ENCODE data around the gene RALGAPA1.

- TF ChIP-seq POLR2AphosphoS5 (IDR thresholded peaks at IDR 0.05; ENCODE audit: low read depth, low read length) (no peak), SIN3A (IDR thresholded peaks at IDR 0.05; ENCODE audit: borderline replicate concordance, insufficient read depth, low read length) (no peak)
- TF ChIP-seq, protein P1, sequence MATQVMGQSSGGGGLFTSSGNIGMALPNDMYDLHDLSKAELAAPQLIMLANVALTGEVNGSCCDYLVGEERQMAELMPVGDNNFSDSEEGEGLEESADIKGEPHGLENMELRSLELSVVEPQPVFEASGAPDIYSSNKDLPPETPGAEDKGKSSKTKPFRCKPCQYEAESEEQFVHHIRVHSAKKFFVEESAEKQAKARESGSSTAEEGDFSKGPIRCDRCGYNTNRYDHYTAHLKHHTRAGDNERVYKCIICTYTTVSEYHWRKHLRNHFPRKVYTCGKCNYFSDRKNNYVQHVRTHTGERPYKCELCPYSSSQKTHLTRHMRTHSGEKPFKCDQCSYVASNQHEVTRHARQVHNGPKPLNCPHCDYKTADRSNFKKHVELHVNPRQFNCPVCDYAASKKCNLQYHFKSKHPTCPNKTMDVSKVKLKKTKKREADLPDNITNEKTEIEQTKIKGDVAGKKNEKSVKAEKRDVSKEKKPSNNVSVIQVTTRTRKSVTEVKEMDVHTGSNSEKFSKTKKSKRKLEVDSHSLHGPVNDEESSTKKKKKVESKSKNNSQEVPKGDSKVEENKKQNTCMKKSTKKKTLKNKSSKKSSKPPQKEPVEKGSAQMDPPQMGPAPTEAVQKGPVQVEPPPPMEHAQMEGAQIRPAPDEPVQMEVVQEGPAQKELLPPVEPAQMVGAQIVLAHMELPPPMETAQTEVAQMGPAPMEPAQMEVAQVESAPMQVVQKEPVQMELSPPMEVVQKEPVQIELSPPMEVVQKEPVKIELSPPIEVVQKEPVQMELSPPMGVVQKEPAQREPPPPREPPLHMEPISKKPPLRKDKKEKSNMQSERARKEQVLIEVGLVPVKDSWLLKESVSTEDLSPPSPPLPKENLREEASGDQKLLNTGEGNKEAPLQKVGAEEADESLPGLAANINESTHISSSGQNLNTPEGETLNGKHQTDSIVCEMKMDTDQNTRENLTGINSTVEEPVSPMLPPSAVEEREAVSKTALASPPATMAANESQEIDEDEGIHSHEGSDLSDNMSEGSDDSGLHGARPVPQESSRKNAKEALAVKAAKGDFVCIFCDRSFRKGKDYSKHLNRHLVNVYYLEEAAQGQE (IDR thresholded peaks at IDR 0.05; ENCODE audit: insufficient read depth in 1 of 2, low read depth in 2 of 2, low read length in 2 of 2), result no peak
Observed at GRCh38 chr14:35825968-35826217, 16.8 kb upstream of the RALGAPA1 start.

Measured in PFSK-1 (cell line).